Adipose tissue (tissue), 3 donors: ENCODE results near the gene GRIN1. TPM values are rescaled to one million over a fixed set of nuclear protein-coding genes. Genes with fewer than 3 reads are reported as not detected.

Experiments used
- H3K27ac ChIP-seq: one replicate; pipeline ENCODE4 v1.5.1; 2013; ENCODE audit warnings: low read depth, low read length
- WGBS, 3 donors: extraction: QIAGEN DNeasy Blood & Tissue Kit; methylation state at CpG; one replicate each; pipeline ENCODE4 v1.1.7; 2013; 5-methylcytosine and 5-hydroxymethylcytosine counted together
- polyA plus RNA-seq, 3 donors: library from polyadenylated mRNA; stranded (reverse); fragments of 200-250 nt; gene quantifications; one replicate each; pipeline ENCODE4 v1.2.3, GENCODE V29; 2013
- donor health status: healthy with polysubstance abuse.
- donor health status: Bipolar disorder and iron deficiency.
- donor health status: healthy.

Gene GRIN1
- polyA plus RNA-seq, 3 donors, result 0.26 TPM; not detected in 2

DNA sequence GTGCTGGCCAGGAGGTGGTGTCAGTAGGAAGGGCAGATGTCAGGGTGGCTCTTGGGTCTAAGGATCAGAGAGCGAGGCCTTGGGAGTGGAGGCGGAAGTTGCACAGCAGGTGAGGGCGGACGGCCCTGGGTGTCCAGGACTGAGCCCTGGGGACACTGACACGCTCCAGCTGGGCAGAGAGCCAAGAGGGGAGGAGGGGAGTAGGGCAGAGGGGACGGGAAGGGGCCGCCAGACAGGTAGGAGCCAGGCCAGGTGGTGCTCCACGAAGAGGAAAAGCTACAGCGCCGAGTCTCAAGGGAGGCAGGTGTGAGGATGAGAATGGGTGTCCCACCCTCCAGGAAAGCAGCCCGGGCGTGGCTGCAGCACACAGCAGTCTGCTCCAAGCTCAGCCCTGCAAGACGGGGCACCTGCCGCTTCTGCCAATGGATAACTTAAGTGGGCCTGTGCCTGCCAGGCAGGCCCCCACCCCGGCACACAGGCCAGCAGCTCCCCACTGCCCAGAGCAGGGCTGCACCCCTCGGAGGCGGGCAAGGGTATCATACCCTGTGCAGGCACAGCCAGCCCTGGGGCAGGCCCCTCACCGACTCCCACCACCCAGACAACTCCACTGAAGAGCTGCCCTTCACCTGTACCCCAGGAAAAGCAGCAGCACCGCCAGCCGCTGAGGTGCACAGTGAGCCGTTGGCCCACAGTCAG is 56.7 kb downstream of the GRIN1 start:
- no peak overlapping the region for H3K27ac ChIP-seq
- 31 to 88% (median 85%) methylated on average over 19 to 21 of the region's 21 CpGs for WGBS, 3 donors

DNA sequence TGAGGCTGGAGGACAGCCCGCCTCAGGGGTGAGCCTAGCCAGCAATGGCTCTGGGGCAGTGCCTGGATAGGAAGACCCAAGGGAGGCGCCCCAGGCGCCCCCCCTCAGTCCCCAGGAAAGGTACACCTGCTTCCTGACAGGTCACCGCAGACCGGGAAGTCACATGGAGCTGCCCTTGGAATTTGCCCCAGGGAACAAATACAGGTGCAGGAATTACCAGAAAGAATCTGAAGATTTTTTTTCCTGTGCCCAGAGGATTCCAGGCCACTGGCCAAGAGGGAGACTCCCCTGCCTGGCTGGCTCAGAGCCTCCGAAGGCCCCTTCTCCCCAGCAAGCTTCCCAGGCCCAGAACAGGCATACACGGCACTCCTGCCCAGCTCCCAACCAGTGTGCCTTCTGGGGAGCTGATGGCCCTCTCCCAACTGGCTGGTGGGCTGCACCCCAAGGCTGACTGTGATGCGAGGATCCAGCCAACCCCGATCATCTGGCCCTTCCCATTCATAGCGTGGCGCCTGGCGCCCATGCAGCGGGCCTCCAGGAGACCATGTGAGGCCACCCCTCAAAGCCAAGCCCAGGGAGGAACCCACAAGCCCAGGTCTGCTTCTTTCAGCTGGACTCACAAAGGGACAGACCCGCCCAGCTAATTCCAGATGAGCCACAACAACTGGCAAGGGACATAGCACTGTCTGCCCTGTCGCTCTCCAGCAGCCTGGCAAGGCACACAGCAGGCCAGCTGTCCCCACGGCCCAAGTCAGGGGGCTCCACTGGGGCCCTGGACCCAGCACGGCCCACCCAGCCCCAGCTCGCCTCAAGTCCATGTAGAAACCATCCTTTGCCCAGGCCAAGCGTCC is 59.3 kb downstream of the GRIN1 start:
- 32 to 81% (median 75%) methylated on average over 18 to 19 of the region's 19 CpGs for WGBS, 3 donors
- no peak overlapping the region for H3K27ac ChIP-seq

DNA sequence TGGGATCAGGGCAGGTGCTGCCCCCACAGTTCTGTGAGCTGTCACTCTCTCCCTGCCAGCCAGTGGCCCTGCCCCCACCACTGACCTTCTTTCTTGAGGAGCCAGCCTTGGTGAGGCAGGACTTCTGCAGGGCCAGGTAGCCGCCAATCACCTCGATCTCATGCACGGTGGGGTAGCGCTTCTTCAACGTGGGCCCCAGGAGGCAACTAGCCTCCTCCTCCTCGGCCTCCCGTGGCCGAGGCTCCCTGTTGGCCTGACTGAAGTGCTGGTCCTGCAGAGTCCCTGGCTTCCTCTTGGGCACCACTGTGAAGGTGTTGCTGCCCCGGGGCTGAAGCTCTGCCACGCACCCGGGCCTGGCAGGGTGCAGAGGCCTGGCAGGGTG is 59.9 kb downstream of the GRIN1 start:
- WGBS, 3 donors, result 24 to 79% (median 65%) methylated on average over 11 of the region's 11 CpGs
- H3K27ac ChIP-seq, result no peak overlapping the region

DNA sequence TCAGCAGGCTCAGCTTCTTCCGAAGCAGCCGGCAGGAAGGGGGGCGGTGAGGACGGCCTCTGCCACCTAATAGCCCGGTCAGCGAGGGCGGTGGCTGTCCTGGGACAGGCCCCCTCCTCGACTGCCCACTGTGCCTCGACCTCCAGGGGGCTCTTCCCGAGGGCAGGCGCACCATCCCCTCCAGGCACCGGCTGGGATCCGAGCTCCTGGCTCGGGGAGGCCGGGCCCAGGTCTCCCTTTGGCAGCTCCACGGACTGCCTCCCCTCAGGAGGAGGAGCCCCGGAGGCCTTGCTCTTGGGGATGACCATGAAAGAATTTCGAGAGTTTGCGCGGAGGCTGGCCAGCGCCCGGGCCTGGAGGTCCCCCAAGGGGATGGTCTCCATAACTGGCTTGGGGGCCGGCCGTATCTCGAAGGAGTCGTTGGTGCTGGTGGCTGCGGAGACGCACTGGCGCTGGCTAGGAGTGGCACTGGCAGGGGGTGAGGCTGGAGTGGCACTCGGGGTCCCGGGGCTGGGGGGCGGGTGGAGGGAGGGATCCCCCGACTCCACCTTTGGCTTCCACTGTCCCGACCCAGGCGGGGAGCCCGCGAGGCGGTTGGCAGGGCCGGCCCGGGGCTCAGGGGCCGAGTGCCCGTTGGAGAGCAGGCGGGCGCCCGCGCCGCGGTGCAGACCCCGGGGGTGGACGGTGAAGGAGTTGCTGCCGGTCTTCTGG is 60.6 kb downstream of the GRIN1 start:
- WGBS, 3 donors, result 8 to 17% (median 10%) methylated on average over 33 to 51 of the region's 51 CpGs
- H3K27ac ChIP-seq, result no peak overlapping the region

DNA sequence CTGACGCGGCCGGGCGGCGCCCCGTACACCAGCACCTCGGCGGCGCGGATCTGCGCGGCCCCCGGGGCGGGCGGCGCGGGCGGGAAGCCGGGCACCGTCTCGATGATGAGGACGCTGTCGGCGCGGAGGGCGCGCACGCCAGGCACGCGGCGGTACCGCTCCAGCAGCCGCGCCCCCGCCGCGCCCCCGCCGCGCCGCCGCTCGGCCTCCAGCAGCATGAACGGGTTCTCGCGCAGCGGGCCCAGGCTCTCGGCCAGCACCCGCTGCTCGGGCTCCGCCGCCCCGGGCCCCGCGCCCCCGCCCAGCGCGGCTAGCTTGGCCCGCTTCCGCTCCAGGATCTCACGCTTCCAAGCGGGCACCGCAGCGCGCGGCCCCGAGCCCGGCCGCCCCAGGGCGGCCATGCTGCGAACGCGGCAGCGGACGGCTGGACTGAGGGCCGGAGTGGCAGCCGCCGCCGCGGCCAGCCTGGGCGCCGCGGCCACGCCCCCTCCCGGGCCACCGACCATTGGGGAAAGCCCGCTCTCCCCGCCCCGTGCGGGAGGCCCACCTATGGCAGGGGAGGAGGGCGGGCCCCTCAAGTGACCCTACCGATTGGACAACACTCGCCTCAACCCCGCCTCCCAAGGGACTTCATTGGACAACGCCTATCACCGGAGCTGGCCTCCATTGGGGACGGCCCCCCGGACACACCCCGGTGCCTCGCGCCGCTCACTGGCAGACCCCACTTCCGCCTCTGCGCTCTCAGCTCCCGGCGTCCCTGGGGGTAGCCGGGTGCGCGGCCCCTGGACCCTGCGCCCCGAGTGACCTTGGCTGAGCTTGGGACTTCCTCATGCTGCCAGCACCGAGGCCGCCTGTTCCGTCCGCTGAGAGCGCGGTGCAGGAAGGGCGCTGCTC is 61.6 kb downstream of the GRIN1 start, which contains the start of gene TPRN:
TSS of gene TPRN (minus strand) at position 431 of the 894 bp plus-strand sequence. CDS start at position 401, 30 bp downstream.
- H3K27ac ChIP-seq, result no peak within 1 kb of the TSS
- WGBS, 3 donors, result 0 to 1% (median 0%) methylated on average over 68 to 114 of the region's 118 CpGs

DNA sequence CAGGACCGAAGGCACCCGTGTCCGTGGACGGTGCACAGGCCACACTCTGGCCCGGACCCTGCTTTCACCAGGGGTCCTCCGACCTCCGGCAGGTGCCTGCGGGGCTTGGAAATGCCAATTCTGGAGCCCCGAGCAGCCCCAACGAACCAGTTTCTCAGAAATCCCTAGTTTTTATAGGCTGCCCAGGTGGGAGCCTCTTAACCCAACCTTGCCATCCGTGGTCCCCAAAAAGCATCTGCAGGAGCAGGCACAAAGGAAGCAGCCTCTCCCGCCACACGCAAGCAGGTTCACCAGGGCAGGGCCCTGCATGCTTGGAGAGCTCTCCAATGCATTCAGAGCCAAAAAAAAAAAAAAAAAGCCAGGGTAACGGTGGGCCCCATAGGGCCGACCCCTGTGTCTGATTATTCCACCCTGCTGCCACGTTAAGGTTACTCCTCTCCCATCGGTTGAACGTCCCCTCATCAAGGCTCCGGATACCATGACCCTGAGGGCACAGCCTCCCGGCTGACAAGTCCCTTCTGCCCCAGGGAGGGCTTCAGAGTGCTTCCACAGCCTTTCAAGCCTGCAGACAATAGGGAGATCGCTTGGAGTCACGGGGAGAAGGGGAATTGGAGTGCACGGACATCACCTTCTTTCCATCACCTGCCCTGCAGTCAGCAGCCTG is 62.4 kb downstream of the GRIN1 start:
- no peak overlapping the region for H3K27ac ChIP-seq
- 15 to 23% (median 17%) methylated on average over 23 of the region's 23 CpGs for WGBS, 3 donors

DNA sequence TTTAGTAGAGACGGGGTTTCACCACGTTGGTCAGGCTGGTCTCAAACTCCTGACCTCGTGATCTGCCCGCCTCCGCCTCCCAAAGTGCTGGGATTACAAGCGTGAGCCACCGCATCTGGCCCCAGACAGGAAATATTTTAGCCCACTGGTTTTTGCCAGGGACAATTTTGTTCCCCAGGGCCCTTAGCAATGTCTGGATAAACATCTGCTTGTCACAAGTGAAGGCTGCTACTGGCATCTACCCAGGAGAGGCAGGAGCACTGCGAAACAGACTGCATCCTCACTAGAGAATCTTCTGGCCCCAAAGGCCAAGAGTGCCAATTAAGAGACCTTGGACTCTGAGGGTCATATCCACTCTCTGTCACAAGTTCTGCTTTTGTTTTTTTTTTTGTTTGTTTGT is 64.0 kb downstream of the GRIN1 start:
- 77 to 79% (median 78%) methylated on average over 8 of the region's 8 CpGs for WGBS, 3 donors
- no peak overlapping the region for H3K27ac ChIP-seq

DNA sequence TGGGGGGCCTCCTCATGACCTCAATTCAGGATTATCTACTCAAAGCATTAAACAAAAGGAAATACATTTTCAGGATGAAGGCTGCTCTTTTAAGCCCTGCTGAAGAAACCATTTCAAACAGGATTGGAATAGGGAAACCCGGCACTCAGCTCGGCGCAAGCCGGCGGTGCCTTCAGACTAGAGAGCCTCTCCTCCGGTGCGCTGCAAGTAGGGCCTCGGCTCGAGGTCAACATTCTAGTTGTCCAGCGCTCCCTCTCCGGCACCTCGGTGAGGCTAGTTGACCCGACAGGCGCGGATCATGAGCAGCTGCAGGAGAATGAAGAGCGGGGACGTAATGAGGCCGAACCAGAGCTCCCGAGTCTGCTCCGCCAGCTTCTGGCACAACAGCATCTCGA is 65.8 kb downstream of the GRIN1 start:
- H3K27ac ChIP-seq, result no peak overlapping the region
- WGBS, 3 donors, result 7 to 16% (median 14%) methylated on average over 21 of the region's 21 CpGs

DNA sequence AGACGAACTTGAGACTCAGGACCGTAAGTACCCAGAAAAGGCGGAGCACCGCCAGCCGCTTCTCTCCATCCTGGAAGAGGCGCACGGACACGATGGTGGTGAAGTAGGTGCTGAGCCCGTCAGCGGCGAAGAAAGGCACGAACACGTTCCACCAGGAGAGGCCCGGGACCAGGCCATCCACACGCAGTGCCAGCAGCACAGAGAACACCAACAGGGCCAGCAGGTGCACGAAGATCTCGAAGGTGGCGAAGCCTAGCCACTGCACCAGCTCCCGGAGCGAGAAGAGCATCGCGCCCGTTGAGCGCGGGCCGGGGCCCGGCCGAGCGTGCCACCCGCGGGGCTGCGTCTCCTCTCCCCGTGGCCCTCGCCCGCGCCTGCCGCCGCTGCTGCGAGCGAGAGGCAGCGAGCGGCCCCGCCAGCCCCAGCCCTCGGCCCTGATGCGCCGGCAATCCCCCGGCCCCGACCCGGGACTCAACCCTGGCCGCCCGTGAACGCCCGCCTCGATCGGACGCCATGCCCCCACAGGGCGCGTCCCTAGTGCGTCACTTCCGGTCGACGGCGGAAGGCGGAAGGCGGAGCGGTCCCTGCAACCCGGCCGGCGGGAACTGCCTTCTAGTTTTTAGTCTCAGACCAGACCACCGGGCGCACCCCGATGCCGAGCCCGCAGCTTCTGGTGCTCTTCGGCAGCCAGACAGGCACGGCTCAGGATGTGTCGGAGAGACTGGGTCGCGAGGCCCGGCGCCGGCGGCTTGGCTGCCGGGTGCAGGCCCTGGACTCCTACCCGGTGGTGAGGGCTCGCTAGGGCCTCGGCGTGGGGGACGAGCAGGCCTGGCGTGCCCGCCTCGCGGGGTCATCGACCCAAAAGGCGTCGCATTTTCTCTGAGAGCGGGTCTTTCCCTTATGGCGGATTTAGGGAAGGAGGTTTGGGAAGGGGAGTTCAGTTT is 66.4 kb downstream of the GRIN1 start, which contains the start of the genes NDOR1 and TMEM203:
TSS of gene NDOR1 (plus strand) at position 575 of the 944 bp plus-strand sequence. CDS start at position 653, 78 bp downstream.
TSS of gene TMEM203 (minus strand) at position 523 of the 944 bp plus-strand sequence. CDS start at position 289, 234 bp downstream.
- 0 to 1% (median 0%) methylated on average over 77 to 98 of the region's 98 CpGs for WGBS, 3 donors
- no peak within 1 kb of the TSS for H3K27ac ChIP-seq

DNA sequence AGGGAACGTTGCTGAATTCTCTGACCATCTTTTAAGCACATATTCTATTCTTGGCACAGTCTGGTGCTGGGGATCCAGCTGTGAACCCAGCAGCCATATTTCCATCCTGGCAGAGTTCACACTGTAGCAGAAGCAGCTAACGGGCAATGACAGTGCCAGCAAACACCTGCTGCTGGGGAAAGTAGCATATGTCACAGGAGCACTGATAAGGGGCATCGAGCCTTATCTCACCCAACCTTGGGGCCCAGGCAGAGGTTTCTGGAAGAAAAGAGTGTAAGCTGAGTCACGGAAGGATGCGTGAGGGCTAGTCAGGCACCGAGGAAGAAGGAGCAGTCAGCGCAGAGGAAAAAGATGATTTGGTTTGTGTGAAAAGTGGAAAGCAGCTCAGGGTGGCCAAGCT is 67.6 kb downstream of the GRIN1 start:
- no peak overlapping the region for H3K27ac ChIP-seq
- WGBS, 3 donors, result 43 to 86% (median 81%) methylated on average over 7 of the region's 7 CpGs

DNA sequence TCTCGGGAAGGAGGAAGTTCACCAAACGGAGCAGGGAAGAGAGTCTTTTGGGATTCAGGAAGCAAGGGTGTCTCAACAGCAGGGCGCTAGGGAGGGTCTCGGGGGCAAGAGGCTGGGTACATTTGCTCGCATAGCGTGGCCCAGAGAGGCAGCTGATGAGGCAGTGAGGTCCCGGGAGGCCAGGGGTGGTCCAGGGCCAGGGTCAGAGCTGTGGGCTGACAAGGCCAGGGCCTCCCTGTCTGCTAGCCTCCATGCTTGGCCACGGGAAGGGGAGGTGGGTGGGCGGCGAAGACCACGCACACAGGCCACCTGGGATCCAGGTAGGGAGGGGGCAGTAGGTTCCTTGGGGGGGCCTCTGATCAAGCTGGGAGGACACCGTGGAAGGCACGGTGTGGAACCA is 72.6 kb downstream of the GRIN1 start:
- no peak overlapping the region for H3K27ac ChIP-seq
- WGBS, 3 donors, result 77 to 84% (median 83%) methylated on average over 13 of the region's 13 CpGs

DNA sequence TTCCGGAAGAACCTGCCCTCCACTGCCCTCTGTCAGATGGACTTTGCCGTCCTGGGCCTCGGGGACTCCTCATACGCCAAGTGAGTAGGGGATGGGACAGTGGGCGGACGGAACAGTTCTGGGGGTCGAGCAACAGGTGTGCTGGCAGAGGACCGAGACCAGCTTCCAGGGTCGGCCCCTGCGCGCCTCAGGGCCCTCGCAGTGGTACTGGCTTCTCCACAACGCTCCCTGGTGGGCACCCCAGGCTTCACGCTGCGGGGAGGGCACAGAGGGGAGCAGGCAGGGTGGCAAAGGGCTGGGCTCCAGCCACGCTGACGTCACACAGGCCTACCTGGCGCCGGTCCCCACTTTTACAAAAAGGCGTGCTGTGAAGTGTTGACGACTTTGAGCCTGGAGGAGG is 73.6 kb downstream of the GRIN1 start:
- H3K27ac ChIP-seq, result no peak overlapping the region
- WGBS, 3 donors, result 85 to 86% (median 86%) methylated on average over 21 of the region's 21 CpGs

DNA sequence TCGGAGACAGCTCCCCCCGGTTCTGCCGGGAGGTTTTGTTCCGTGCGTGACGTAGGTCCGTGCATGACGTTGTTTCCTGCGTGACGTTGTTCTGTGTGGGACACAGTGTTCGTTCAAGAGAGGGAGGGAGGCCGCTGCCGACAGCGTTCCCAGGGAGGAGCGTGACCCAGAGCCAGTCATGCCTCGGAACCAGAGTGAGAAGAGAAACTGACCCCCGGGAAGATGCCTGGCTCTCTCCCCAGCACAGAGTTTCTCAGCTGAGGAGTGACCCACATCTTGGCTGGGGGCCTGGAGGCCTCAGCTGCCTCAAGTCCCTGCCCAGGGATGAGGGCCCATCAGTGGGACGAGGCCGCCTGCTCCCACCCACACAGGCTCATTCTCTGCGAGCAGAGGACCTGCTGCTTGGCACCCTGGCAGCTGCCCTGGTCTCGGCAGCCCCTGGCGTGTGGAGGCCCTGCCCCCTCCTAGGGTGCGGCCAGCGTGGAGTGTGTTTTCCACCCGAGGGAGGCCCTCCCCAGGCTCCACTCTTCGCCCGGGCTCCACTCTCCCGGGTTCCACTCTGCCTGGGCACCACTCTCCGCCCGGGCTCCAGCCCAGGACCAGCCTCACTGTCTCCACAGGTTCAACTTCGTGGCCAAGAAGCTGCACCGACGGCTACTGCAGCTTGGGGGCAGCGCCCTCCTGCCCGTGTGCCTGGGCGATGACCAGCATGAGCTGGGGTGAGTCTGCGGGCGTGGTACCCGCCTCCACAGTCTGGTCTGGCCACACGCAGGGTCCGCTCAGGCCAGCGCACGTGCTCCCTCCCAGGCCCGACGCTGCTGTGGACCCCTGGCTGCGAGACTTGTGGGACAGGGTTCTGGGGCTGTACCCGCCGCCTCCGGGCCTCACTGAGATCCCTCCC is 74.5 kb downstream of the GRIN1 start:
- WGBS, 3 donors, result 85 to 89% (median 88%) methylated on average over 42 to 49 of the region's 49 CpGs
- H3K27ac ChIP-seq, result no peak overlapping the region

DNA sequence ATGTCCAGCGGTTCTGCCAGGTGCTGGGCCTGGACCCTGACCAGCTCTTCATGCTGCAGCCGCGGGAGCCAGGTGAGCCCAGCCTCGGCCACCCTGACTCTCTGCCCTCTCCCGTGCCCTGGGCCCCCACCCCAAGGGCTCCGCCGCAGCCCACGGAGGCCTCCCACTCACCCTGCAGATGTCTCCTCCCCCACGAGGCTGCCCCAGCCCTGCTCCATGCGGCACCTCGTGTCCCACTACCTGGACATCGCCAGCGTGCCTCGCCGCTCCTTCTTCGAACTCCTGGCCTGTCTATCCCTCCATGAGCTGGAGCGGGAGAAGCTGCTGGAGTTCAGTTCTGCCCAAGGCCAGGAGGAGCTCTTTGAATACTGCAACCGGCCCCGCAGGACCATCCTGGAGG is 75.7 kb downstream of the GRIN1 start:
- 93 to 95% (median 94%) methylated on average over 17 to 19 of the region's 19 CpGs for WGBS, 3 donors

DNA sequence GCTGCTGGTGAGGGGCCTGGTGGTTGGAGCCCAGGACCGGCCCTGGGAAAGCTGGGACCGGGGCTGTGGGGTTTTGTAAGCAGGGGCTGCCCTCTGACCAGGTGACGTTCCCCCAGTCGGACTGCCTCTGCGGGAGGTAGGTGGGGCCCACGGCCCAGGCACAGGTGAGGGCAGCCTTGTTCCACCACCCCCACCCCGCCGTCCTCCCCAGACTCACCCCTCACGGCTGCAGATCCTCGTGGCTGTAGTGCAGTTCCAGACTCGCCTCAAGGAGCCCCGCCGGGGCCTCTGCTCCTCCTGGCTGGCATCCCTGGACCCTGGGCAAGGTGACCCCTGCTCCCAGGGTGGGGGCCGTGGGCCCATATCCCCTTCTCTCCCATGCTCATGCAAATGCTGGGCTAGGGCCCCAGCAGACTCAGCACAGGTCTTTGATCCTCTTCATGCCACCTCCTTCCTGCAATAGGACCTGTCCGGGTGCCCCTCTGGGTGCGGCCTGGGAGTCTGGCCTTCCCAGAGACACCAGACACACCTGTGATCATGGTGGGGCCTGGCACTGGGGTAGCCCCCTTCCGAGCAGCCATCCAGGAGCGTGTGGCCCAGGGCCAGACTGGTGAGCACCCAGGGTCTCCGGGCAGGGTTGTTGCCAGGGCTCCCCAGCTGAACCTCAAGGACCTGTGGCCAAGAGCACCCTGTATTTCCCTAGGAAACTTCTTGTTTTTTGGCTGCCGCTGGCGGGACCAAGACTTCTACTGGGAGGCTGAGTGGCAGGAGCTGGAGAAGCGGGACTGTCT is 76.4 kb downstream of the GRIN1 start:
- WGBS, 3 donors, result 93 to 96% (median 93%) methylated on average over 21 to 22 of the region's 22 CpGs
- H3K27ac ChIP-seq, result no peak overlapping the region

More for the DNA sequence above, 75.7 kb downstream of the GRIN1 start:
- H3K27ac ChIP-seq, result no peak overlapping the region
